ENCODE results near the gene MKRN3.

MKRN3 gene

GRCh38 chr15:23536659-23537058, 28.8 kb upstream of the MKRN3 start:
- CTCF ChIA-PET: no interaction called here
- POLR2A ChIA-PET: no interaction called here
- no peak for DNase-seq (ENCODE audit: extremely low spot score)
- TF ChIP-seq CTCF (IDR thresholded peaks at IDR 0.05; ENCODE audit: control extremely low read depth, extremely low read depth, low read depth, missing control alignments): no peak

DNA sequence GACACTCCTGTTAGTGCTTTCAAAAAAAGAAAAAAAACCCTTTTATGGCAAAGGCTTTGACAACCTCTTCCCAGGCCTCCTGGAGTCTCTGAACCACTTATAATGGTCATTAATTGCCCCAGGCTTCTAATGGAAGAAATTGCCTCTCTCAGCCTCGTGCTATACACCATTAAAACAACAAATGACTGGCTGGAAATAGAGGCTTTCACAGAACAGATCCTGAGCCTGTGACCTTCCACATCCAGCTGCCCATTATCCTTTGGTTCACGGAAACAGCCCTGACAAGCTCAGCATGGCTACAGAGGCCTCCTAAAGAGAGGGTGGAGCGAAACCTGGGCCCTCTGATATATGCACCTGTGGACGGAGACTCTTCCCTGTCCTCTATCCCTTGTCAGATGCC, 26.8 kb upstream of the MKRN3 start:
- no peak for DNase-seq (ENCODE audit: extremely low spot score)
- CTCF ChIA-PET: no interaction called here
- TF ChIP-seq CTCF (IDR thresholded peaks at IDR 0.05; ENCODE audit: control extremely low read depth, extremely low read depth, low read depth, missing control alignments): no peak
- POLR2A ChIA-PET: no interaction called here

- ChIA-PET CTCF (no interaction called here), POLR2A (no interaction called here)
- no peak for DNase-seq (ENCODE audit: extremely low spot score)
- no peak for TF ChIP-seq CTCF (IDR thresholded peaks at IDR 0.05; ENCODE audit: control extremely low read depth, extremely low read depth, low read depth, missing control alignments)
These were observed 25.6 kb upstream of the MKRN3 start for GRCh38 chr15:23539892-23540291.

- POLR2A ChIA-PET: no interaction called here
- no peak for TF ChIP-seq CTCF (IDR thresholded peaks at IDR 0.05; ENCODE audit: control extremely low read depth, extremely low read depth, low read depth, missing control alignments)
- CTCF ChIA-PET: no interaction called here
These were observed 19.3 kb upstream of the MKRN3 start for GRCh38 chr15:23546158-23546557.

DNA sequence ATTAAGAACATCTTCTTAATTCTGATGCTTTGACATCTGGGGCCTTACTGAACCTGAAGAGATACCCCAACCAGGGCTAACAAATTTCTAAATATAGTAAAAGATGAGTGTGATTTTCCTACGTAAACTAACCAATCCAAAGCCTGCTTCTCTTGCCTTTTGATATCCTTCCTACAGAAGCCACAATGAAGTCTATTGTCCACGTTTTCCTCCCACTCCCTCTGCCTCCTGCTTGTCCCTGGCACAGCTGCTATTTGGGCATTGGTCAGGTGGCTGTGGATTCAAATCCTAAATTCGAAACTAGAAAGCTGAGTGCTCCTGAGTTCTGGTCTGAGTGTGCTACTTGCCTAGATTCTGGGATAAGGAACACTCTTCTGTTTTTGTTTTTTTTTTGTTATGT, 17.4 kb upstream of the MKRN3 start:
- no peak for DNase-seq (ENCODE audit: extremely low spot score)
- TF ChIP-seq CTCF (IDR thresholded peaks at IDR 0.05; ENCODE audit: control extremely low read depth, extremely low read depth, low read depth, missing control alignments): no peak
- ChIA-PET CTCF (no interaction called here), POLR2A (no interaction called here)

More at GRCh38 chr15:23546158-23546557, 19.3 kb upstream of the MKRN3 start:
- DNase-seq (ENCODE audit: extremely low spot score): no peak

DNA sequence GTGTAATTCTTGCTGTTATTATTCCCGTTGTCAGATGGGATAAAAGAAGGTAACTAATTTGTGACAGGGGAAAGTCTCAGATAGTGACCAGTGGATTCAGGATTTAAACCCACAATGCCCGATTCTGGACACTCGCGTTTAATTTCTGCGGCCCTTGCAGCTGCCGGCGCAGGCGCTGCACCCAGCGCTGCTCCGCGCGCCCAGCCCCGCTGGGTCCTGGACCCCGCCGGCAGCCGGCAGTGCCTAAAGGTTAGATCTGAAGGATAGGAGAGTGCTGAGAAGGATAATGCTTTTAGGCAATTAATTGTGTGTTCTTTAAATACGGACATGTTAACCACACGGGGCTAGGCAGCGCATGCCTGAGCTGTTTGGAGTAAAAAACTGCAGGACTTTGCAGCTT, 3.6 kb upstream of the MKRN3 start:
- TF ChIP-seq CTCF (IDR thresholded peaks at IDR 0.05; ENCODE audit: control extremely low read depth, extremely low read depth, low read depth, missing control alignments): no peak
- no peak for DNase-seq (ENCODE audit: extremely low spot score)
- POLR2A ChIA-PET: no interaction called here
- CTCF ChIA-PET: no interaction called here

- TF ChIP-seq CTCF (IDR thresholded peaks at IDR 0.05; ENCODE audit: control extremely low read depth, extremely low read depth, low read depth, missing control alignments): no peak
- no peak for DNase-seq (ENCODE audit: extremely low spot score)
- ChIA-PET CTCF (no interaction called here), POLR2A (no interaction called here)
These were observed 566 bp upstream of the MKRN3 start for GRCh38 chr15:23564821-23565394.
